Lung (tissue), 12 donors: ENCODE data around the gene PDC. TPM values are rescaled to one million over a fixed set of nuclear protein-coding genes. Genes with fewer than 3 reads are reported as not detected.

Source experiments
- ATAC-seq: fragments of 200-7000 bp; cut with Tn5 transposase; one replicate; pipeline ENCODE4 v1.9.1; 2020; ENCODE audit warnings: moderate number of reproducible peaks; ENCODE audit not compliant: insufficient read depth, low FRiP score
- DNase-seq, 3 donors: peaks; one replicate each; pipeline ENCODE4 v3.0.0-alpha.2; 2013 to 2017
- H3K27ac ChIP-seq, 2 donors: one replicate each; pipeline ENCODE4 v1.5.1; 2013; ENCODE audit warnings: mild to moderate bottlenecking in 2 of 2, moderate library complexity in 2 of 2, control low read depth in 1 of 2, inconsistent platforms in 1 of 2, low read depth in 1 of 2, low read length in 1 of 2
- H3K27me3 ChIP-seq, 3 donors: one replicate each; pipeline ENCODE4 v1.5.1; 2013; ENCODE audit warnings: low read length in 2 of 3; ENCODE audit not compliant: control insufficient read depth in 3 of 3, insufficient read depth in 3 of 3
- H3K36me3 ChIP-seq, 4 donors: one replicate each; pipeline ENCODE4 v1.5.1; 2013; ENCODE audit warnings: low read length in 4 of 4, mild to moderate bottlenecking in 1 of 4, moderate library complexity in 1 of 4; ENCODE audit not compliant: control insufficient read depth in 4 of 4, insufficient read depth in 4 of 4
- H3K4me1 ChIP-seq, 5 donors: one replicate each; pipeline ENCODE4 v1.5.1; 2013; ENCODE audit warnings: low read length in 5 of 5, mild to moderate bottlenecking in 2 of 5, moderate library complexity in 1 of 5; ENCODE audit not compliant: control insufficient read depth in 5 of 5, insufficient read depth in 5 of 5
- H3K4me3 ChIP-seq: one replicate; pipeline ENCODE4 v1.5.1; 2013; ENCODE audit warnings: mild to moderate bottlenecking, control low read depth, moderate library complexity
- H3K9ac ChIP-seq, 2 donors: one replicate each; pipeline ENCODE4 v1.5.1; 2013; ENCODE audit warnings: low read length in 2 of 2, control low read depth in 1 of 2; ENCODE audit not compliant: insufficient read depth in 1 of 2
- H3K9me3 ChIP-seq, 4 donors: one replicate each; pipeline ENCODE4 v1.5.1; 2013; ENCODE audit warnings: low read length in 3 of 4, mild to moderate bottlenecking in 1 of 4, moderate library complexity in 1 of 4; ENCODE audit not compliant: control insufficient read depth in 4 of 4, insufficient read depth in 3 of 4
- CTCF ChIP-seq: IDR thresholded peaks from 2 replicates; pipeline ENCODE4 v1.5.1; 2012; ENCODE audit warnings: mild to moderate bottlenecking; ENCODE audit errors: control extremely low read depth, extremely low read depth
- WGBS, 2 donors: extraction: QIAGEN DNeasy Blood & Tissue Kit; methylation state at CpG; one replicate each; pipeline ENCODE4 v1.1.7; 2013; 5-methylcytosine and 5-hydroxymethylcytosine counted together
- polyA plus RNA-seq, 2 donors: library from polyadenylated mRNA; stranded (reverse); fragments of 200-250 nt; gene quantifications; one replicate each; pipeline ENCODE4 v1.2.1, GENCODE V29; 2013
- total RNA-seq, 2 donors: library from RNA; depleted of rRNA in 1 of 2; stranded (reverse); fragments of >200 nt in 1 of 2; gene quantifications; one replicate each; pipeline ENCODE4 v1.2.1, GENCODE V29; 2014 to 2021
- donor health status: control.
- donor health status: control.
- donor health status: Bipolar disorder and iron deficiency.
- donor health status: healthy.
- donor health status: DM: yes; HTN: yes; CAD: no.

Gene PDC
- total and polyA plus RNA-seq, 4 donors: not detected

GRCh38 chr1:186420311-186420710 is 40.6 kb downstream of the PDC start:
- Histone ChIP-seq H3K9ac (no peak overlapping the region), H3K27me3 (no peaks in the 10 kb centered on the region), H3K4me1 (peaks cover 0 to 24% (median 2%) of the 10 kb centered on the region in 5 donors), H3K4me3 (no peak overlapping the region), H3K9me3 (no peaks in the 10 kb centered on the region), H3K36me3 (peaks cover 0 to 18% (median 6%) of the 10 kb centered on the region in 4 donors), H3K27ac (no peak overlapping the region)
- ATAC-seq (no peak), DNase-seq (no peak)
- no peak for TF ChIP-seq CTCF

GRCh38 chr1:186418503-186418902 is 42.4 kb downstream of the PDC start:
- Histone ChIP-seq H3K4me3 (no peak overlapping the region), H3K9me3 (no peaks in the 10 kb centered on the region), H3K9ac (no peak overlapping the region), H3K27ac (no peak overlapping the region), H3K27me3 (no peaks in the 10 kb centered on the region), H3K4me1 (peaks cover 0 to 11% (median 2%) of the 10 kb centered on the region in 5 donors), H3K36me3 (peaks cover 0 to 18% (median 8%) of the 10 kb centered on the region in 4 donors)
- DNase-seq: peak in 2 of 3 donors; percentile 11 to 33
- TF ChIP-seq CTCF: no peak
- 50 to 79% methylated on average over 4 of the region's 4 CpGs for WGBS, 2 donors
- no peak for ATAC-seq

- Histone ChIP-seq H3K4me3 (no peak overlapping the region), H3K27ac (no peak overlapping the region), H3K9me3 (no peaks in the 10 kb centered on the region), H3K4me1 (no peaks in the 10 kb centered on the region), H3K9ac (no peak overlapping the region), H3K36me3 (peaks cover 5 to 24% (median 12%) of the 10 kb centered on the region in 4 donors), H3K27me3 (no peaks in the 10 kb centered on the region)
- DNase-seq (no peak), ATAC-seq (no peak)
- no peak for TF ChIP-seq CTCF
- WGBS, 2 donors: 92 to 95% methylated on average over 1 of the region's 1 CpG
These were observed 47.6 kb downstream of the PDC start for GRCh38 chr1:186413319-186413718.

GRCh38 chr1:186409091-186409490 is 51.8 kb downstream of the PDC start:
- DNase-seq (peak in 2 of 3 donors; percentile 17 to 49), ATAC-seq (peak; percentile 27)
- whole genome bisulfite sequencing, 2 donors: 78 to 85% methylated on average over 3 of the region's 3 CpGs
- no peaks in the 10 kb centered on the region for H3K9me3 ChIP-seq
- no peak overlapping the region for H3K27ac ChIP-seq
- no peaks in the 10 kb centered on the region for H3K4me1 ChIP-seq
- no peak for TF ChIP-seq CTCF
- H3K9ac ChIP-seq: no peak overlapping the region
- no peak overlapping the region for H3K4me3 ChIP-seq
- H3K27me3 ChIP-seq: no peaks in the 10 kb centered on the region
- peaks cover 7 to 23% (median 12%) of the 10 kb centered on the region in 4 donors for H3K36me3 ChIP-seq
